Measurements from ENCODE around the gene PRADC1.
"Not testable (repeated sequence)": the region's sequence is repeated elsewhere in the genome, so short reads cannot be mapped to it uniquely, and the experiment has no call there.

PRADC1 gene

GRCh38 chr2:73233154-73233931 is at the start of gene PRADC1:
Gene PRADC1 (minus strand): TSS chr2:73233239. CDS start chr2:73233160, 79 bp downstream.
- intact Hi-C loops (cut with DNase I), result loop anchor here (2.0 to 10.0 kb wide), 3 partner anchors 19 to 501 kb away; partner anchors contain the start of genes ALMS1, SMYD5 and TPRKB
- DNase-seq, result peak; percentile 98 to 100 (median 100)

- intact Hi-C loops (cut with DNase I), result no loop called here
- DNase-seq, result no peak
Measured at GRCh38 chr2:73281244-73281643, 48.2 kb upstream of the PRADC1 start.

DNA sequence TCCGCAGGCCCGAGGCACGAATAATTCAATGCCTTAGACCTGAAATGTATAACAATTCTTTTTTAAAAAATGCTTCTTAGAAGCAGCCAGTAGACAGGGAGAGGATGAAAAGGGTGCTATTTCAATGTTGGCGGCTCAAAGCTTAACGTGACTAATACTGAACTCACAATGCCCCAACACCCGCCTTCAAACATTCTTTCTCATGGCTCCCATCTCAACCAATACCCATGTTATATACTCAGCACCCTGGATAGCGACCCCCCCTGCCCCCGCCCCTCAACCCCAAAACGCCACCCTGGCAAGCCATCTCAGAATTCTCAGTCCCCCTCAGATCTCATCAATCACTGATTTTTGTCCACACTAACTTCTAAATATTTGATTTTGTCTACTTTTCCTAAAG is 46.8 kb upstream of the PRADC1 start:
- intact Hi-C loops (cut with DNase I), result no loop called here
- no peak for DNase-seq

DNA sequence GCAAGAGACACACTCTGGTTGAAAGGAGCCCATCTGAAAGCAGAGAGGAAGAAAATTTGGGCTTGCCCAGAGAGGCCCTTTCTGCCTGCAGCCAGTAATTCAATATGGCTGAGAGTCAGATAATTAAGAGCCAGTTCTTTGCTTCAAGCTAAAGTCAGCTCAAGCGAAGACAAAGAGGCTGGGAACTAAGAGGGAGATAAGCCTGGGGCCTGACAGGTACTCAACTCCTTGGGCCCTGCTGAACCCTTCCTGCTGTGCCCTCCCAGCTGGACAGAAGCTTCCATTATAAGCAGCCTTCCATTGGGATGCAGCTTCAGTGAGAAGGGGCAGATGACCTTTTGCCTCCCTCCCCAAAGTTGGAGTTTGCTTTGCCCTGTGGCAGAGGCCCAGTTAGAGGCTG is 39.2 kb upstream of the PRADC1 start:
- DNase-seq, result no peak
- intact Hi-C loops (cut with DNase I), result no loop called here

DNA sequence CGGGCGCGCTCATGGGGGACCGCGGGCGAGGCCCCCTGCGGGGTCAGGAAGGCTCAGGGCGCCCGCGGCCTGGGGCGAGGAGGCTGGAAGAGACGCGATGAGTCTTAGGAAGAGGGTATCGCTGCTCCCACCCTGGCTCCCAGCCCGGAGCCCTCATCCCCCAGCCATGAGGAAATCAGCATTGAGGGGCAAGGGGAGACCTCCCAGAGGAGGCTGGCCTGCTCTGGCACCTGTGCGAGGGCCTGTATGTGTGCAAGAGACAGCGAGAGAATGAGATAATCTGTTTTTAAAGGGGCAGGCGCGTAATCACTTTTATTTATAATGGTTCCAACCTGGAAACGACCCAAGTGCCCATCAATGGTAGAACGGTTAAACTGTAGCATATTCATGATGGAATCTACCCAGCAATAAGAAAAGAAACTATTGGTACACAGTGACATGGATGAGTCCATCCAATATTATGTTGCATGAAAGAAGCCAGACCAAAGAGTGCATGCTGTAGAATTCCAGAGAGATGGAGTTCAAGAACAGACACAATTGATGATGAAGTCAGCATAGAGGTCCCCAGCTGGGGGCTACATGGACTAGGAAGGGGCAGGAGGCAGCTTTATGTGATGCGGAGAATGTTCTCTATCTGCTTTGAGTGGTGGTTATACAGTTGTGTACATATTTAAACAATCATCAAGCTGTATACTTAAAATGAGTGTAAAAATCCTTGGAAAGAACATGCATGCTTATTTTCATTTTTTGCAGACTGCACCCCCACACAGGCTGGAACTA is 36.8 kb upstream of the PRADC1 start:
- intact Hi-C loops (cut with DNase I), result no loop called here
- peak in 1 of 10 donors; percentile 75 for DNase-seq

- peak in 3 of 10 donors; percentile 54 to 87 (median 83) for DNase-seq
- intact Hi-C loops (cut with DNase I), result no loop called here
Measured at GRCh38 chr2:73268830-73269685, 36.0 kb upstream of the PRADC1 start.

DNA sequence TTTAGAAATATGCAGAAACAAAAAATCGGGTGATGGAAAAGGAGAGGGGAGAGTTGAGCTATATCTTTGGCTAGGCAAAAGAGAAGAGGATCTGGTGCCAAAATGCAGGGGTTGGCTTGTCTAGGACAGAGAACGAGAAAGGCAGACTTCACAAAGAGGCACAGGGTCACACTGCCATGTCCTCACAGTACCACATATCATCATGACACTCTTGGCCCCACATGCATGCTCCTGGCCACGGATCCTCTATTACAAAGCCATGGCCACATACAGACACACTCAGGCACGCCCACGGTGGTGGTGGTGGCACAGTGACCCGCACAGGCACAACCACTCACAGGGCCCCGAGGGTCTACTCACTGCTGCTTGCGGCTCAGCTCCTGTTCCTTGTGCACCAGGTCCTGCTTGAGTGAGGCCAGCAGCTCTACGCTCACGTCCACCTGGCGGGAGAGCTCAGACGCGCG is 35.4 kb upstream of the PRADC1 start:
- no peak for DNase-seq
- intact Hi-C loops (cut with DNase I), result no loop called here

- intact Hi-C loops (cut with DNase I), result no loop called here
Measured at GRCh38 chr2:73267008-73267407, 34.0 kb upstream of the PRADC1 start.

GRCh38 chr2:73266061-73266901 is 33.2 kb upstream of the PRADC1 start:
- DNase-seq, result peak in 8 of 10 donors; percentile 63 to 96 (median 76)
- intact Hi-C loops (cut with DNase I), result no loop called here

More at GRCh38 chr2:73267008-73267407, 34.0 kb upstream of the PRADC1 start:
- DNase-seq, result no peak

DNA sequence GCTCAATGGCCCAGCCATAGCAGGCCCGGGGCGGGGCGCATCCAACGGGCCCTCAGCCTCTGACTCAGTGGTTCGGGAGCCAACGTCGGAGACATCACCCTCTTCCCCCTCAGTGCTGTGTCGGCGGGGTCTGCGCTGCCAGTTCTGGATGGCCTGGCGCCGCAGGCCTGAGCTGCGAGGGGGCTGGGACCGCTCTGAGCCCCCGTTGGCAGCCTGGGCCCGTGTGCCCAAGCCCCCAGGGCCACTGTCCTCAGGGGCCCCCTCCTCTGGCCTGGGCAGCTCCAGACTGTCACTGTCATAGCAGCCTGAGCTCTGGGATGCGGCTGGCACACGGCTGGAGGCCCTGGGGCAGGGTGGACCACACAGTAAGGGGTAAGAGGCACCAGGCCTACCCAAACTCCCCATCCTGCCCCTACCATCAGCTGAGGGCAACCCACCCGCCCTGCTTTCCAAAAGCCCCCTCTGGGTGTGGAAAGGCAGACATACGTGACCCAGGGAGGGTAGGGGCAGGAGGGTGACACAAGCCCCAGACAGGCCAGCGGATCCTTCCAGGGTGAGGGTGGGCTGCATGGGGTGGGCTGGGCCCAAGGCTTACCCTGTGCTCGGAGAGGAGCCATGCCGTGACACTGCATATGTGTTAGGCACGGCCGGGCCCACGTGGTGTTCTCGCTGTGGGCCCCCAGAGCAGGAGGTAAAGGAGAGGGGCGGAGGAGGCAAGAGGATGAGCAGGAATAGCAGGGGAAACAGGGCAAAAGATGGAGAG is 32.4 kb upstream of the PRADC1 start:
- DNase-seq, result peak in 2 of 10 donors; percentile 74
- intact Hi-C loops (cut with DNase I), result no loop called here

- DNase-seq, result no peak
- intact Hi-C loops (cut with DNase I), result no loop called here
Measured at GRCh38 chr2:73264783-73265182, 31.7 kb upstream of the PRADC1 start.

- intact Hi-C loops (cut with DNase I), result no loop called here
- no peak for DNase-seq
Measured at GRCh38 chr2:73264332-73264606, 31.2 kb upstream of the PRADC1 start.

DNA sequence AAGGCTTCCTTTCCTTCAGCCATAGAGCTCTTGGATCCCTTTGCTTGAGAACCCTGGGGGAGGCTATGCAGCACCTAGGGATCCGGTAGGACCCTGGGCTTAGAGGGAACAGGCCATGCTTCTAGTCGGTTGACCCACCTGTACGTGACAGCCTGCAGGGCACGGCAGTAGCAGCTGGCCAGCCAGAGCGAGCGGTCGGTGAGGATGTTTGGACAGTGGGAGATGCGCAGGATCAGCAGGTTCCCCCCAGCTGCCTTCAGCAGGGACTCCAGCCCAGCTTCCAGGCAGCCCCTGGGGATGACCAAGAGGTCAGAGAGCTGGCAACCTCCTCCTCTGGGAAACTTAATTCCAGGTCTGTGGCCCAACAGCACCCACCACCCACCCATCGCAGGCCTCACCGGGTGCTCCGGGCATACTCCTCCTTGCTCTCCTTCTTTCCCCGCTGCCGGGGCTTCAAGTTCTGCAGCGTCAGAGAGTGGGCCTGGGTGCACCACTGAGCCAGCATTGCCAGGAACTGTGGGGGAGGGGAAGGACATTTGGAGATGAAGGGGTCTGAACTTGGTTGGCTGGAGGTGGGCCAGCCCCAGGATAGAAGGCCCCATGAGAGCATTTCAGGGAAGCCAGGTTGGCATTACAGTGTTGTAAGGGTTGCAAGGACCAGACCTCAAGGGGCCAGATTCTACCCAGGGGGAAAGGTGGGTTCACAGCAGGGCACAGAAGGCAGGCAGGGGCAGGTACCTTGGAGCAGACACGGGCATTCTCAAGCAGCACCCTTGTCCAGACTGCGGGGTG is 30.7 kb upstream of the PRADC1 start:
- intact Hi-C loops (cut with DNase I), result no loop called here

GRCh38 chr2:73262691-73263429 is 29.8 kb upstream of the PRADC1 start:
- intact Hi-C loops (cut with DNase I); DNase-seq: not testable (repeated sequence)

More for the DNA sequence above, 30.7 kb upstream of the PRADC1 start:
- peak in 1 of 10 donors; percentile 66 for DNase-seq

DNA sequence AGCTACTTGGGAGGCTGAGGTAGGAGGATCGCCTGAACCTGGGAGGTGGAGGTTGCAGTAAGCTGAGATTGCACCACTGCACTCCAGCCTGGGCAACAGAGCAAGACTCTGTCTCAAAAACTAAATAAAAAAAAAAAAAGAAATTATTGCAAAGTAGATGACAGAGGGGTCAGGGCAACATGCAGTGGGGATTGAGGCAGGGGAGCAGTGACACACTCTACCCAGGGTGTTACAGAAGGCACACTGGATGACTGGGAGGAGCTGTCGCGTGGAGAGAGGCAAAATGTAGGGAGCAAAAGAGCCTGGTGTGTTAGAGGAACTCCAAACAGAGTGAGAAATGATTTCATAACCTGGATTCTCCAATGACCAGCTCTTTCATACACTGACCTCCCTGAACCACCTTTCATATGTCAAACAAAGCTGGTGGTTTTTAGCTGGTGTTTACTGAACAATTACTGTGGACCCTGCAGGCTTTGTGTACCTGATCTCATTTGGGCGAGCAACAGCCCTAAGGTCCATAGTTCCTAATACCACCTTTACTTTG is 29.1 kb upstream of the PRADC1 start:
- intact Hi-C loops (cut with DNase I), result no loop called here

DNA sequence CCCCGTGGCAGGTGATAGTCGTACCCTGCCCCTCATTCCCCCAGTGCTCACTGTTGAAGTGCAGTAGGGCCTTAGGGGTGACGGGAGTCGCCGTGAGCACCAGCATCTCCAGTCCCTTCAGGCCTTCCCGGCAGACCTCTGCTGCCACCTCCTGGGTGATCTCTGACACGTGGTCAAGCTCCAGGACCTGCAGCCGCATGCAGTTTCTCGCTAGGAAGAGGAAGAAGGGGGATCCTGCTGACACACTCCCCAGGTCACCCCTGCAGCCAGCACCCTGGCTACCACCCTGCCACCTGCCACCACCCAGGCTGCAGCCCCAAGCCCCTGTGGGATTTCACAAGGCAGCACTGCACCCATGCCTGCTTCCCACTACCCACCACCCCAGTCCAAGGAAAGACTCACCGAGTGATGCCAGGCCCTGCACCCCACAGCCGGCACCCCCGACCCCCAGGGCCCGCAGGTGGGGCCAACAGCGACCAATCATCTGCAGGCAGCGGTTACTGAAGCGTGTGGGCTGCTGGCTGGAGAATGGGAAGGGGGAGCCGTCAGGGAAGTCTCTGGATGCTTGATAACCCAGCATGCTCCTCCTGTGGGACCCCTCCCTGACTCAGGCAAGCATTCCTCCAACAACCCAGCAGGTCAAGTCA is 27.4 kb upstream of the PRADC1 start:
- intact Hi-C loops (cut with DNase I), result no loop called here
- DNase-seq, result peak in 5 of 10 donors; percentile 40 to 91 (median 49)

More for the DNA sequence above, 29.1 kb upstream of the PRADC1 start:
- no peak for DNase-seq

All from posterior cingulate gyrus (tissue), 11 donors.